HEK293 (cell line): ENCODE measurements around the gene ZFPM1.

Experiments
- CTCF ChIA-PET: fragments of 350-600 bp; formaldehyde crosslinking; extraction: SDS; loops from one replicate; lab custom pipeline; 2021; ENCODE audit warnings: antibody characterized with exemption; lab: Yijun Ruan, JAX
- POLR2A ChIA-PET: fragments of 300-600 bp; formaldehyde crosslinking; extraction: SDS; loops from one replicate; lab custom pipeline; 2020; ENCODE audit warnings: antibody characterized with exemption, inconsistent platforms; lab: Yijun Ruan, JAX
- H3K27ac ChIP-seq: fragments of 200-500 bp; sonication (Bioruptor generic); 2 replicates; pipeline ENCODE4 v1.5.1; 2014; ENCODE audit warnings: low read depth, low read length, control low read depth, inconsistent platforms; ENCODE audit errors: extremely low read depth
- H3K36me3 ChIP-seq, 2 experiments: fragments of 200-500 bp in 1 of 2; sonication (Bioruptor generic) in 1 of 2; 1 replicate in 1 of 2; 2 replicates in 1 of 2; pipeline ENCODE4 v1.5.1; 2014 to 2017; ENCODE audit warnings: inconsistent platforms in 2 of 2, low read length in 2 of 2; ENCODE audit not compliant: control insufficient read depth in 2 of 2, insufficient read depth in 1 of 2
- H3K4me1 ChIP-seq: fragments of 200-500 bp; sonication (Bioruptor generic); 2 replicates; pipeline ENCODE4 v1.5.1; 2014; ENCODE audit warnings: mild to moderate bottlenecking, low read length, inconsistent platforms; ENCODE audit not compliant: control insufficient read depth, insufficient read depth
- H3K4me3 ChIP-seq: 2 replicates; pipeline ENCODE4 v1.5.1; 2011; ENCODE audit warnings: low read depth, mild to moderate bottlenecking, control low read depth, low read length, moderate library complexity
- H3K9me3 ChIP-seq: fragments of 200-500 bp; sonication (Bioruptor generic); 2 replicates; pipeline ENCODE4 v1.5.1; 2014; ENCODE audit warnings: low read depth, low read length, inconsistent platforms; ENCODE audit not compliant: control insufficient read depth, insufficient read depth
- BCL11A ChIP-seq: fragments of 450-650 bp; formaldehyde crosslinking; IDR thresholded peaks from 2 replicates; pipeline ENCODE4 v1.5.1; 2016; ENCODE audit warnings: low read depth, missing biosample characterization, missing genetic modification characterization
- ZNF121 ChIP-seq: fragments of 450-650 bp; formaldehyde crosslinking; IDR thresholded peaks from 2 replicates; pipeline ENCODE4 v1.5.1; 2016; ENCODE audit warnings: missing biosample characterization, missing genetic modification characterization
- ZNF433 ChIP-seq: fragments of 450-650 bp; formaldehyde crosslinking; IDR thresholded peaks from 2 replicates; pipeline ENCODE4 v1.5.1; 2016; ENCODE audit warnings: missing biosample characterization, missing genetic modification characterization, low read depth
- ZNF521 ChIP-seq: fragments of 450-650 bp; formaldehyde crosslinking; IDR thresholded peaks from 2 replicates; pipeline ENCODE4 v1.5.1; 2017; ENCODE audit warnings: missing biosample characterization, mild to moderate bottlenecking, missing genetic modification characterization
- ZNF549 ChIP-seq: fragments of 450-650 bp; IDR thresholded peaks from 2 replicates; pipeline ENCODE4 v1.5.1; 2018; ENCODE audit warnings: missing biosample characterization, missing genetic modification characterization, mild to moderate bottlenecking, inconsistent platforms, moderate library complexity
- ZNF600 ChIP-seq: fragments of 450-650 bp; formaldehyde crosslinking; IDR thresholded peaks from 2 replicates; pipeline ENCODE4 v1.5.1; 2016; ENCODE audit warnings: missing biosample characterization, missing genetic modification characterization
- ZNF664 ChIP-seq: fragments of 450-650 bp; formaldehyde crosslinking; IDR thresholded peaks from 2 replicates; pipeline ENCODE4 v1.5.1; 2016; ENCODE audit warnings: missing biosample characterization, missing genetic modification characterization
- ZNF677 ChIP-seq: fragments of 450-650 bp; IDR thresholded peaks from 2 replicates; pipeline ENCODE4 v1.5.0; 2018; ENCODE audit warnings: missing biosample characterization, mild to moderate bottlenecking, missing genetic modification characterization, moderate library complexity
- ZNF747 ChIP-seq: fragments of 450-650 bp; formaldehyde crosslinking; IDR thresholded peaks from 2 replicates; pipeline ENCODE4 v1.5.1; 2016; ENCODE audit warnings: missing biosample characterization, missing genetic modification characterization
- ZNF76 ChIP-seq: fragments of 450-650 bp; formaldehyde crosslinking; IDR thresholded peaks from 2 replicates; pipeline ENCODE4; 2016; ENCODE audit warnings: low read depth, missing biosample characterization, missing genetic modification characterization, borderline replicate concordance
- ZNF777 ChIP-seq: fragments of 450-650 bp; formaldehyde crosslinking; IDR thresholded peaks from 2 replicates; pipeline ENCODE4 v1.5.1; 2017; ENCODE audit warnings: missing biosample characterization, missing genetic modification characterization, borderline replicate concordance
- TF ChIP-seq, protein P1 (sequence below): fragments of 450-650 bp; IDR thresholded peaks from 2 replicates; pipeline ENCODE4 v1.5.1; 2018; ENCODE audit warnings: missing biosample characterization, mild to moderate bottlenecking, missing genetic modification characterization
- TF ChIP-seq, protein P2 (sequence below): fragments of 450-650 bp; formaldehyde crosslinking; IDR thresholded peaks from 2 replicates; pipeline ENCODE4 v1.5.1; 2016; ENCODE audit warnings: missing biosample characterization, missing genetic modification characterization
- TF ChIP-seq, protein P3 (sequence below): fragments of 450-650 bp; formaldehyde crosslinking; conservative IDR thresholded peaks from 2 replicates; pipeline ENCODE4 v1.5.1; 2016; ENCODE audit warnings: low read depth, missing biosample characterization, missing genetic modification characterization

ZFPM1 gene

DNA sequence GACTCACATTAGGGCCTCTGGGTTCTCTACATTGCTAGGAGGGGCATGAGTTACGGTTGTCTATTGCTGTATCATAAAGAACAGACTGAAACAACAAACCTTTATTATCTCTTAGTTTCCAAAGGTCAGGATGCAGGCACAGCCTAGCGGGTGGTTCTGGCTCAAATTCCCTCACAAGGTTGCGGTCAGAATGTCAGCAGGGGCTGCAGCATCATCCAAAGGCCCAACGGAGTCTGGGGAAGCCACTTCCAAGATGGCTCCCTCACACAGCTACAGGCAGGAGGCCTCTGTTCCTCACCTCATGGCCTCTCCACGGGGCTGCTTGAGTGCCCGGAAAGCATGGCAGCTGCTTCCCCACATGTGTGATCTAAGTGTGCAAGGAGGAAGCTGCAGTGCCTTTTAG, 29.6 kb upstream of the ZFPM1 start:
- H3K4me3 ChIP-seq, result no peak overlapping the region
- TF ChIP-seq ZNF121 (no peak), ZNF677 (tag by site-specific recombination) (no peak), ZNF777 (tag by site-specific recombination) (no peak), ZNF521 (tag by site-specific recombination) (no peak), ZNF600 (tag by site-specific recombination) (peak; percentile 42; the same call in 1 of the 2 replicates)
- TF ChIP-seq, protein P1, sequence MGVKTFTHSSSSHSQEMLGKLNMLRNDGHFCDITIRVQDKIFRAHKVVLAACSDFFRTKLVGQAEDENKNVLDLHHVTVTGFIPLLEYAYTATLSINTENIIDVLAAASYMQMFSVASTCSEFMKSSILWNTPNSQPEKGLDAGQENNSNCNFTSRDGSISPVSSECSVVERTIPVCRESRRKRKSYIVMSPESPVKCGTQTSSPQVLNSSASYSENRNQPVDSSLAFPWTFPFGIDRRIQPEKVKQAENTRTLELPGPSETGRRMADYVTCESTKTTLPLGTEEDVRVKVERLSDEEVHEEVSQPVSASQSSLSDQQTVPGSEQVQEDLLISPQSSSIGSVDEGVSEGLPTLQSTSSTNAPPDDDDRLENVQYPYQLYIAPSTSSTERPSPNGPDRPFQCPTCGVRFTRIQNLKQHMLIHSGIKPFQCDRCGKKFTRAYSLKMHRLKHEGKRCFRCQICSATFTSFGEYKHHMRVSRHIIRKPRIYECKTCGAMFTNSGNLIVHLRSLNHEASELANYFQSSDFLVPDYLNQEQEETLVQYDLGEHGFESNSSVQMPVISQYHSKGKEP, result no peak
- no peaks in the 10 kb centered on the region for H3K9me3 ChIP-seq
- ChIA-PET CTCF (interaction anchor here (1.2 kb wide), 1 partner anchor 14 kb away, joined by 3 read pairs; no protein-coding TSS in a partner anchor), POLR2A (no interaction called here)
- H3K36me3 ChIP-seq, result no peaks in the 10 kb centered on the region
- no peaks in the 10 kb centered on the region for H3K4me1 ChIP-seq
- no peak overlapping the region for H3K27ac ChIP-seq

DNA sequence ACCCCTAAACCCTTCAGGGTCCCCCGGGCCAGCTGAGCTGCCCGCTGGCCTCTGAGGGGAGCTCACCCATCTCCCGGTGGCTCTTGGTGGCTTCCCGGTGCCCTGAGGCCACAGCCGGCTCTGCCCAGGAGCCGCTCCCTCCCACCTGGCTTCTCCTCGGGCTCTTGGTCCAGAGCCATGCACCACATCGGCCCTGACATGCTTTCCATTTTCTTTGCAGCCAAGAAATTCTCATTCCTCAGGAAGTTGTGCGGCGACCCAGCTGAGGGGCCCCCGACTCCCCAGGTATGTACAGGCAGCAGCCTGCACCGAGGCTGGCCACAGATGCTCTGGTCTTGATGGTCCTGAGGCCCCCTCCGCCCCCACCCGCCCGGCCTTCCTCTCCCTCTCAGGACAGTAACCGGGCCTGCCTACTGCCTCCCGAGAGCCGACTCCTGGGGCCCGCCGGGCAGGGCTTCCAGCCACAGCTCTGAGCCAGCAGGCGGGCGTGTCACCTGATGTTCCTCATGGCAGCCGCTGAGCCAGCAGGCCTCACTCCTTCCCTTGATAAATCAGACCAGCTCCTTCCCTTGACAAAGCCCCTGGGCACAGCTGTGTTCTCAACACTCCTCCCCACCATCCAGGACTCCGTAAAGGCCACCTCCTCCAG, 28.4 kb upstream of the ZFPM1 start:
- ChIA-PET POLR2A (no interaction called here), CTCF (interaction anchor here (1.2 kb wide), 1 partner anchor 13 kb away, joined by 3 read pairs; no protein-coding TSS in a partner anchor)
- H3K9me3 ChIP-seq, result no peaks in the 10 kb centered on the region
- H3K27ac ChIP-seq, result no peak overlapping the region
- H3K4me3 ChIP-seq, result no peak overlapping the region
- no peak for TF ChIP-seq BCL11A (tag by site-specific recombination)
- TF ChIP-seq ZNF664, result no peak
- TF ChIP-seq, protein P2, sequence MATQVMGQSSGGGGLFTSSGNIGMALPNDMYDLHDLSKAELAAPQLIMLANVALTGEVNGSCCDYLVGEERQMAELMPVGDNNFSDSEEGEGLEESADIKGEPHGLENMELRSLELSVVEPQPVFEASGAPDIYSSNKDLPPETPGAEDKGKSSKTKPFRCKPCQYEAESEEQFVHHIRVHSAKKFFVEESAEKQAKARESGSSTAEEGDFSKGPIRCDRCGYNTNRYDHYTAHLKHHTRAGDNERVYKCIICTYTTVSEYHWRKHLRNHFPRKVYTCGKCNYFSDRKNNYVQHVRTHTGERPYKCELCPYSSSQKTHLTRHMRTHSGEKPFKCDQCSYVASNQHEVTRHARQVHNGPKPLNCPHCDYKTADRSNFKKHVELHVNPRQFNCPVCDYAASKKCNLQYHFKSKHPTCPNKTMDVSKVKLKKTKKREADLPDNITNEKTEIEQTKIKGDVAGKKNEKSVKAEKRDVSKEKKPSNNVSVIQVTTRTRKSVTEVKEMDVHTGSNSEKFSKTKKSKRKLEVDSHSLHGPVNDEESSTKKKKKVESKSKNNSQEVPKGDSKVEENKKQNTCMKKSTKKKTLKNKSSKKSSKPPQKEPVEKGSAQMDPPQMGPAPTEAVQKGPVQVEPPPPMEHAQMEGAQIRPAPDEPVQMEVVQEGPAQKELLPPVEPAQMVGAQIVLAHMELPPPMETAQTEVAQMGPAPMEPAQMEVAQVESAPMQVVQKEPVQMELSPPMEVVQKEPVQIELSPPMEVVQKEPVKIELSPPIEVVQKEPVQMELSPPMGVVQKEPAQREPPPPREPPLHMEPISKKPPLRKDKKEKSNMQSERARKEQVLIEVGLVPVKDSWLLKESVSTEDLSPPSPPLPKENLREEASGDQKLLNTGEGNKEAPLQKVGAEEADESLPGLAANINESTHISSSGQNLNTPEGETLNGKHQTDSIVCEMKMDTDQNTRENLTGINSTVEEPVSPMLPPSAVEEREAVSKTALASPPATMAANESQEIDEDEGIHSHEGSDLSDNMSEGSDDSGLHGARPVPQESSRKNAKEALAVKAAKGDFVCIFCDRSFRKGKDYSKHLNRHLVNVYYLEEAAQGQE (tag by site-specific recombination), result no peak
- TF ChIP-seq ZNF76, result no peak
- TF ChIP-seq ZNF747, result no peak
- TF ChIP-seq, protein P3, sequence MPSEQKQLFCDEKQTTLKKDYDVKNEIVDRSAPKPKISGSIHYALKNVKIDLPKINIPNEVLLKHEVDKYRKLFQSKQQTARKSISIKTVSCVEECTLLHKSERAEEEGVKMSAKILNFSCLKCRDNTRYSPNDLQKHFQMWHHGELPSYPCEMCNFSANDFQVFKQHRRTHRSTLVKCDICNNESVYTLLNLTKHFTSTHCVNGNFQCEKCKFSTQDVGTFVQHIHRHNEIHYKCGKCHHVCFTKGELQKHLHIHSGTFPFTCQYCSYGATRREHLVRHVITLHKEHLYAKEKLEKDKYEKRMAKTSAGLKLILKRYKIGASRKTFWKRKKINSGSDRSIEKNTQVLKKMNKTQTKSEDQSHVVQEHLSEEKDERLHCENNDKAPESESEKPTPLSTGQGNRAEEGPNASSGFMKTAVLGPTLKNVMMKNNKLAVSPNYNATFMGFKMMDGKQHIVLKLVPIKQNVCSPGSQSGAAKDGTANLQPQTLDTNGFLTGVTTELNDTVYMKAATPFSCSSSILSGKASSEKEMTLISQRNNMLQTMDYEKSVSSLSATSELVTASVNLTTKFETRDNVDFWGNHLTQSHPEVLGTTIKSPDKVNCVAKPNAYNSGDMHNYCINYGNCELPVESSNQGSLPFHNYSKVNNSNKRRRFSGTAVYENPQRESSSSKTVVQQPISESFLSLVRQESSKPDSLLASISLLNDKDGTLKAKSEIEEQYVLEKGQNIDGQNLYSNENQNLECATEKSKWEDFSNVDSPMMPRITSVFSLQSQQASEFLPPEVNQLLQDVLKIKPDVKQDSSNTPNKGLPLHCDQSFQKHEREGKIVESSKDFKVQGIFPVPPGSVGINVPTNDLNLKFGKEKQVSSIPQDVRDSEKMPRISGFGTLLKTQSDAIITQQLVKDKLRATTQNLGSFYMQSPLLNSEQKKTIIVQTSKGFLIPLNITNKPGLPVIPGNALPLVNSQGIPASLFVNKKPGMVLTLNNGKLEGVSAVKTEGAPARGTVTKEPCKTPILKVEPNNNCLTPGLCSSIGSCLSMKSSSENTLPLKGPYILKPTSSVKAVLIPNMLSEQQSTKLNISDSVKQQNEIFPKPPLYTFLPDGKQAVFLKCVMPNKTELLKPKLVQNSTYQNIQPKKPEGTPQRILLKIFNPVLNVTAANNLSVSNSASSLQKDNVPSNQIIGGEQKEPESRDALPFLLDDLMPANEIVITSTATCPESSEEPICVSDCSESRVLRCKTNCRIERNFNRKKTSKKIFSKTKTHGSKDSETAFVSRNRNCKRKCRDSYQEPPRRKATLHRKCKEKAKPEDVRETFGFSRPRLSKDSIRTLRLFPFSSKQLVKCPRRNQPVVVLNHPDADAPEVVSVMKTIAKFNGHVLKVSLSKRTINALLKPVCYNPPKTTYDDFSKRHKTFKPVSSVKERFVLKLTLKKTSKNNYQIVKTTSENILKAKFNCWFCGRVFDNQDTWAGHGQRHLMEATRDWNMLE (tag by site-specific recombination), result no peak
- no peak for TF ChIP-seq ZNF433 (tag by site-specific recombination)
- no peak for TF ChIP-seq ZNF549 (tag by site-specific recombination)
- TF ChIP-seq, all 188 proteins: peak for 0
- no peaks in the 10 kb centered on the region for H3K36me3 ChIP-seq
- no peaks in the 10 kb centered on the region for H3K4me1 ChIP-seq
